ENCODE data around the gene CLDN22.

GRCh38 chr4:183304067-183304466 is 16.0 kb downstream of the CLDN22 start:
- TF ChIP-seq, protein P1, sequence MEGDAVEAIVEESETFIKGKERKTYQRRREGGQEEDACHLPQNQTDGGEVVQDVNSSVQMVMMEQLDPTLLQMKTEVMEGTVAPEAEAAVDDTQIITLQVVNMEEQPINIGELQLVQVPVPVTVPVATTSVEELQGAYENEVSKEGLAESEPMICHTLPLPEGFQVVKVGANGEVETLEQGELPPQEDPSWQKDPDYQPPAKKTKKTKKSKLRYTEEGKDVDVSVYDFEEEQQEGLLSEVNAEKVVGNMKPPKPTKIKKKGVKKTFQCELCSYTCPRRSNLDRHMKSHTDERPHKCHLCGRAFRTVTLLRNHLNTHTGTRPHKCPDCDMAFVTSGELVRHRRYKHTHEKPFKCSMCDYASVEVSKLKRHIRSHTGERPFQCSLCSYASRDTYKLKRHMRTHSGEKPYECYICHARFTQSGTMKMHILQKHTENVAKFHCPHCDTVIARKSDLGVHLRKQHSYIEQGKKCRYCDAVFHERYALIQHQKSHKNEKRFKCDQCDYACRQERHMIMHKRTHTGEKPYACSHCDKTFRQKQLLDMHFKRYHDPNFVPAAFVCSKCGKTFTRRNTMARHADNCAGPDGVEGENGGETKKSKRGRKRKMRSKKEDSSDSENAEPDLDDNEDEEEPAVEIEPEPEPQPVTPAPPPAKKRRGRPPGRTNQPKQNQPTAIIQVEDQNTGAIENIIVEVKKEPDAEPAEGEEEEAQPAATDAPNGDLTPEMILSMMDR (IDR thresholded peaks at IDR 0.05) = no peak
- no peak for TF ChIP-seq POLR2A (IDR thresholded peaks at IDR 0.05)

Data from heart left ventricle (tissue), 13 donors.